Esophagus squamous epithelium (tissue), 4 donors: ENCODE results near the gene PRR15L.

Experiments
- CTCF ChIP-seq, 6 experiments: fragments of 450-650 bp in 4 of 6; fragments of 200-600 bp in 2 of 6; sonication (generic) in 2 of 6; IDR thresholded peaks; one replicate each; pipeline ENCODE4 v1.5.1; 2016 to 2019; ENCODE audit warnings: antibody characterized with exemption in 6 of 6, mild to moderate bottlenecking in 4 of 6, moderate library complexity in 4 of 6
- POLR2A ChIP-seq, 4 donors: fragments of 450-650 bp; IDR thresholded peaks; one replicate each; pipeline ENCODE4 v1.6.1; 2017; ENCODE audit warnings: antibody characterized with exemption in 4 of 4, mild to moderate bottlenecking in 4 of 4, moderate library complexity in 3 of 4

GRCh38 chr17:47953909-47954308 lies 3.8 kb downstream of the PRR15L start:
- peak in 1 of 6 experiments; percentile 26 for TF ChIP-seq CTCF (IDR thresholded peaks at IDR 0.05)
- TF ChIP-seq POLR2A (IDR thresholded peaks at IDR 0.05): no peak
